K562 (cell line): Measurements from ENCODE around the gene ATP1A2. TPM values are rescaled to one million over a fixed set of nuclear protein-coding genes. Genes with fewer than 3 reads are reported as not detected.
A peak's percentile ranks its signal among the peaks of the same experiment; 100 is the strongest.

Experiments
- ATAC-seq: fragments of 200-7000 bp; cut with Tn5 transposase; 3 replicates; pipeline ENCODE4 v1.9.1; 2020; ENCODE audit warnings: moderate library complexity
- BruUV-seq: library from RNA; stranded (reverse); fragments of 400-500 nt; replicated peaks from 2 replicates; lab custom pipeline; 2021; lab: Mats Ljungman, UMichigan
- CTCF ChIA-PET: fragments of 300-600 bp; formaldehyde crosslinking; extraction: SDS; loops from one replicate; lab custom pipeline; 2021; ENCODE audit warnings: low intra/inter-chr PET ratio; lab: Yijun Ruan, JAX
- POLR2A ChIA-PET: fragments of 300-600, 350-650 bp; sonication (Branson Sonifier 250); formaldehyde crosslinking; extraction: SDS; loops from one replicate; lab custom pipeline; 2021; ENCODE audit warnings: antibody characterized with exemption, inconsistent platforms; lab: Yijun Ruan, JAX
- DNase-seq, 4 experiments: peaks; one replicate each; pipeline versions ENCODE4 v3.0.0 to v3.0.0-alpha.2; 2011 to 2018; ENCODE audit warnings: low spot score in 3 of 4, mixed read lengths in 3 of 4; ENCODE audit errors: extremely low read depth in 1 of 4
- FAIRE-seq: peaks from 2 replicates; lab custom pipeline; 2011; peaks lifted over from hg19 to GRCh38; lab: Jason Lieb, UNC
- H2AFZ ChIP-seq: 2 replicates; pipeline ENCODE4 v1.6.0; 2011; ENCODE audit warnings: low read depth, low read length, control low read depth, inconsistent platforms
- H3K27ac ChIP-seq: fragments of 200-600 bp; 3 replicates; pipeline ENCODE4 v1.8.0; 2011; ENCODE audit warnings: low read depth, mild to moderate bottlenecking, control low read depth, inconsistent platforms, low read length, moderate library complexity, mixed read lengths; ENCODE audit errors: extremely low read depth
- H3K27me3 ChIP-seq, 2 experiments: fragments of 300-600 bp in 1 of 2; 2 replicates in 1 of 2; 3 replicates in 1 of 2; pipeline versions ENCODE4 v1.6.0 to v1.8.0; 2011; ENCODE audit warnings: inconsistent platforms in 2 of 2, low read length in 2 of 2, mild to moderate bottlenecking in 1 of 2, mixed read lengths in 1 of 2, moderate library complexity in 1 of 2; ENCODE audit not compliant: control insufficient read depth in 2 of 2, insufficient read depth in 2 of 2
- H3K36me3 ChIP-seq: fragments of 300-600 bp; 3 replicates; pipeline ENCODE4 v1.8.0; 2011; ENCODE audit warnings: mild to moderate bottlenecking, low read length, inconsistent platforms; ENCODE audit not compliant: control insufficient read depth, insufficient read depth
- H3K4me1 ChIP-seq, 2 experiments: fragments of 200-600 bp in 1 of 2; replicated peaks in 1 of 2; 2 replicates in 1 of 2; 3 replicates in 1 of 2; pipeline versions ENCODE4 v1.5.1 to v1.8.0; 2011; ENCODE audit warnings: inconsistent platforms in 2 of 2, low read length in 2 of 2, mild to moderate bottlenecking in 1 of 2, mixed read lengths in 1 of 2, moderate library complexity in 1 of 2; ENCODE audit not compliant: control insufficient read depth in 2 of 2, insufficient read depth in 2 of 2
- H3K4me2 ChIP-seq: 2 replicates; pipeline ENCODE4 v1.6.1; 2011; ENCODE audit warnings: low read length, control low read depth, inconsistent platforms, mixed read lengths; ENCODE audit not compliant: insufficient read depth
- H3K4me3 ChIP-seq: fragments of 200-600 bp; sonication (generic), shearing (Covaris generic); 2 replicates; pipeline ENCODE4 v1.5.1; 2016; ENCODE audit warnings: control low read depth, inconsistent platforms
- H3K79me2 ChIP-seq: fragments of 200-600 bp; 3 replicates; pipeline ENCODE4 v1.8.0; 2011; ENCODE audit warnings: low read length, inconsistent platforms; ENCODE audit not compliant: control insufficient read depth, insufficient read depth
- H3K9ac ChIP-seq, 2 experiments: 2 replicates each; pipeline versions ENCODE4 v1.6.0 to v1.6.1; 2011; ENCODE audit warnings: low read depth in 2 of 2, low read length in 2 of 2, control low read depth in 1 of 2, inconsistent platforms in 1 of 2, mild to moderate bottlenecking in 1 of 2, mixed read lengths in 1 of 2; ENCODE audit not compliant: insufficient read depth in 1 of 2
- H3K9me1 ChIP-seq: one replicate; pipeline ENCODE4 v1.6.0; 2011; ENCODE audit warnings: inconsistent platforms, mild to moderate bottlenecking, low read length, moderate library complexity; ENCODE audit not compliant: control insufficient read depth, insufficient read depth
- H3K9me3 ChIP-seq: replicated peaks from 2 replicates; pipeline ENCODE4 v1.5.1; 2011; ENCODE audit warnings: low read depth, low read length, inconsistent platforms; ENCODE audit not compliant: control insufficient read depth, insufficient read depth
- H4K20me1 ChIP-seq: replicated peaks from 2 replicates; pipeline ENCODE4 v1.6.1; 2011; ENCODE audit warnings: low read length, inconsistent platforms, mixed read lengths; ENCODE audit not compliant: control insufficient read depth, insufficient read depth
- CSDE1 ChIP-seq, 2 experiments: fragments of 450-650 bp; IDR thresholded peaks; 2 replicates each; pipeline ENCODE4 v1.6.1; 2016; ENCODE audit warnings: mild to moderate bottlenecking in 1 of 2
- SPI1 ChIP-seq: IDR thresholded peaks from 2 replicates; pipeline ENCODE4 v1.6.1; 2011; ENCODE audit warnings: low read depth, low read length, control low read depth, borderline replicate concordance
- TAF1 ChIP-seq: IDR thresholded peaks from 2 replicates; pipeline ENCODE4 v1.6.1; 2011; ENCODE audit warnings: mild to moderate bottlenecking, low read length, moderate library complexity; ENCODE audit not compliant: insufficient read depth, control insufficient read depth, severe bottlenecking; ENCODE audit errors: extremely low read depth
- ZKSCAN1 ChIP-seq: fragments of 150-350 bp; IDR thresholded peaks from 2 replicates; pipeline ENCODE4 v1.6.1; 2016; ENCODE audit warnings: low read depth, low read length
- WGBS: fragments of 100-300 bp; shearing (Covaris generic); methylation state at CpG from one replicate; pipeline ENCODE4 v1.1.6; 2016; ENCODE audit warnings: low coverage, mixed read lengths; ENCODE audit not compliant: insufficient coverage; ENCODE audit errors: missing lambda C conversion rate; 5-methylcytosine and 5-hydroxymethylcytosine counted together
- in situ Hi-C: fragments of 300-500 bp; cut with MboI; formaldehyde crosslinking; loops from 4 replicates; pipeline ENCODE4 v1.15.0; 2018; ENCODE audit warnings: inconsistent platforms, mixed read lengths
- intact Hi-C: fragments of 100-400 bp; cut with micrococcal nuclease; formaldehyde crosslinking; loops from 2 replicates; pipeline ENCODE4 v1.14.2; 2022
- polyA plus RNA-seq, 8 experiments: library from polyadenylated mRNA; depleted of rRNA in 4 of 8; stranded (reverse) in 5 of 8; unstranded in 3 of 8; fragments of >200 nt; fragmentation: Nextera tagmentation in 2 of 8; fragmentation: Illumina TruSeq in 1 of 8; extraction: Ambion mirVana in 2 of 8; extraction: Trizol in 1 of 8; gene quantifications; 2 replicates each; pipeline versions ENCODE4 v1.2.1 to v1.2.3, GENCODE V29; 2011 to 2014; ENCODE audit warnings: inconsistent platforms in 1 of 8, missing spikeins in 1 of 8
- total RNA-seq, 7 experiments: library from RNA; depleted of rRNA in 6 of 7; stranded (reverse); fragments of >200 nt in 6 of 7; fragmentation: Illumina TruSeq in 2 of 7; extraction: Trizol in 2 of 7; gene quantifications; 2 replicates each; pipeline versions ENCODE4 v1.2.1 to v1.2.3, GENCODE V29; 2011 to 2021; ENCODE audit warnings: low replicate concordance in 1 of 7
- TF ChIP-seq, protein P1 (sequence below): sonication (generic); formaldehyde crosslinking; IDR thresholded peaks from 2 replicates; pipeline ENCODE4 v1.8.0; 2022; ENCODE audit warnings: mild to moderate bottlenecking, missing genetic modification reagents

The ATP1A2 gene
- total and polyA plus RNA-seq, 9 of the 15 experiments (the other 6 are each of a cell fraction or from before 2014, with no cell fraction given) = 0.04 to 0.11 (median 0.09) TPM; not detected in 6

DNA sequence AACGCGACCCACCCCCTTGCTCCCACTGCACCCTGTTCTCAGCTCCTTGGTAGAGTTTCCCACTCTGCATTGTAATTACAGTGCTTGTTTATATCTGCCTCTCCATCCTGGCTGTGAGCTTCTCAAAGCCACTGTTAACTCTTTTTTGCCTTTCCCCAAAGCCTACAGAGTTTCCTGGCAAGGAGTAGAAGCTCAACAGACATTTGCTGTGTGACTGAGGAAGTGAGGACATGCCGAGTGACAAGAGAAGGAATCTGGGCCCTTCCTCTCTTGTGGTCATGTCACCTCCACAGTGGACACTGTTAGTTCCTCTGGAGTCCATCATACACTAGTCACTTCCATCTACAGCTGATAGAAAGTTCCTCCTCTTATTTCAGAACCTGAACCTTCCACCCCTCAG, 11.1 kb upstream of the ATP1A2 start:
- ChIA-PET POLR2A (interaction anchor here (0.6 to 1.1 kb wide), 2 partner anchors 16 to 105 kb away, joined by 3 read pairs; no protein-coding TSS in a partner anchor), CTCF (no interaction called here)
- Histone ChIP-seq H3K9me1 (no peaks in the 10 kb centered on the region), H3K9ac (no peak overlapping the region), H3K79me2 (no peaks in the 10 kb centered on the region), H3K4me3 (no peak overlapping the region), H3K27ac (no peak overlapping the region), H3K27me3 (peaks cover 0 to 4% of the 10 kb centered on the region in 2 experiments; a peak in 1 of 5 replicates), H3K36me3 (no peaks in the 10 kb centered on the region), H3K4me2 (no peak overlapping the region), H4K20me1 (no peaks in the 10 kb centered on the region), H3K9me3 (no peaks in the 10 kb centered on the region), H2AFZ (no peak overlapping the region), H3K4me1 (peaks cover 12% of the 10 kb centered on the region in 2 experiments; a peak in 4 of 5 replicates)
- BruUV-seq = no TSS peak
- intact Hi-C loops = no loop called here
- TF ChIP-seq ZKSCAN1 (no peak), CSDE1 (IDR thresholded peaks at IDR 0.05) (no peak), TAF1 (no peak), SPI1 (peak; percentile 31; the same call in 1 of the 2 replicates)
- TF ChIP-seq, protein P1, sequence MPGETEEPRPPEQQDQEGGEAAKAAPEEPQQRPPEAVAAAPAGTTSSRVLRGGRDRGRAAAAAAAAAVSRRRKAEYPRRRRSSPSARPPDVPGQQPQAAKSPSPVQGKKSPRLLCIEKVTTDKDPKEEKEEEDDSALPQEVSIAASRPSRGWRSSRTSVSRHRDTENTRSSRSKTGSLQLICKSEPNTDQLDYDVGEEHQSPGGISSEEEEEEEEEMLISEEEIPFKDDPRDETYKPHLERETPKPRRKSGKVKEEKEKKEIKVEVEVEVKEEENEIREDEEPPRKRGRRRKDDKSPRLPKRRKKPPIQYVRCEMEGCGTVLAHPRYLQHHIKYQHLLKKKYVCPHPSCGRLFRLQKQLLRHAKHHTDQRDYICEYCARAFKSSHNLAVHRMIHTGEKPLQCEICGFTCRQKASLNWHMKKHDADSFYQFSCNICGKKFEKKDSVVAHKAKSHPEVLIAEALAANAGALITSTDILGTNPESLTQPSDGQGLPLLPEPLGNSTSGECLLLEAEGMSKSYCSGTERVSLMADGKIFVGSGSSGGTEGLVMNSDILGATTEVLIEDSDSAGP (CRISPR knock-in tag) = no peak
- ATAC-seq (no peak), FAIRE-seq (no peak), DNase-seq (no peak)
- WGBS = 27% methylated on average over 3 of the region's 3 CpGs
- in situ Hi-C loops = loop anchor here (10.0 kb wide), 1 partner anchor 270 kb away; no protein-coding TSS in a partner anchor
